ENCODE results near the gene LDLR.

DNA sequence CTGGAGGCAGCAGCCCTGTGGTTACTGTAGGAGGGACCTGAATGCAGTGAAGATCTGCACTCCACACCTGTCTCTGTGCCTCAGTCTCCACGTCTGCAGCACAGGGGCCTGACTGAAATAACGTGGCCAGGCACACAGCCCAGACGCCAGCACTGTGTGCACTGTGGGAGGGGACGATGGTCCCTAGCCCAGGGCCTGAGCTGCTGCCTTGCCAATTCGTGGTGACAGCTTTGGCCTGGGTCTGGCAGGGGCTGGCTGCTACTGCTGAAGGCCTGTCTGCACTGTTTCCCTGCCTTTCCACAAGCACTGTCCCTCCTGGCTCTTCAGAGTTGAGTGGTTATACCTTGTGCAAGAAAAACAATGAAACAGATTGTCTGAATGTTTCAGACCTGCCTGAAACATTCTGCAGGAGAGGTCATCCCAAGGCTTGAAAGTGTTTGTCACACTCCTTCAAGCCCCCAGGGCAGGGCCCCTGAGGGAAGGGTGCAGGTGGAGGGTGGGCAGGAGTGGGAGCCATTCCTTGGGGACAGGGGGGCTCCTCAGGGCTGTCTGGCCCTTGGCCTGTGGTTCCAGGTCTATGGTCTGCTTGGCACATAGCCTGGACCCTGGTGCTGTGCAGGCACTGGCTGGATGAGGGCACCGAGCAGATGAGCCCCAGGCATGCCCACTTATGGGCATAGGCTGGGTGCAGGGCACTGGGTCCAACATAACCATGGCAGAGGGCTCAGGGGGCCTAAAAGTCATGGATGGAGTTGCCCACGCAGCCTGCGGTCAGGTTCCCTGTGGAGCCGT is 38.7 kb upstream of the LDLR start:
- TF ChIP-seq, protein P1, sequence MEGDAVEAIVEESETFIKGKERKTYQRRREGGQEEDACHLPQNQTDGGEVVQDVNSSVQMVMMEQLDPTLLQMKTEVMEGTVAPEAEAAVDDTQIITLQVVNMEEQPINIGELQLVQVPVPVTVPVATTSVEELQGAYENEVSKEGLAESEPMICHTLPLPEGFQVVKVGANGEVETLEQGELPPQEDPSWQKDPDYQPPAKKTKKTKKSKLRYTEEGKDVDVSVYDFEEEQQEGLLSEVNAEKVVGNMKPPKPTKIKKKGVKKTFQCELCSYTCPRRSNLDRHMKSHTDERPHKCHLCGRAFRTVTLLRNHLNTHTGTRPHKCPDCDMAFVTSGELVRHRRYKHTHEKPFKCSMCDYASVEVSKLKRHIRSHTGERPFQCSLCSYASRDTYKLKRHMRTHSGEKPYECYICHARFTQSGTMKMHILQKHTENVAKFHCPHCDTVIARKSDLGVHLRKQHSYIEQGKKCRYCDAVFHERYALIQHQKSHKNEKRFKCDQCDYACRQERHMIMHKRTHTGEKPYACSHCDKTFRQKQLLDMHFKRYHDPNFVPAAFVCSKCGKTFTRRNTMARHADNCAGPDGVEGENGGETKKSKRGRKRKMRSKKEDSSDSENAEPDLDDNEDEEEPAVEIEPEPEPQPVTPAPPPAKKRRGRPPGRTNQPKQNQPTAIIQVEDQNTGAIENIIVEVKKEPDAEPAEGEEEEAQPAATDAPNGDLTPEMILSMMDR (IDR thresholded peaks at IDR 0.05), result no peak
- TF ChIP-seq POLR2A (IDR thresholded peaks at IDR 0.05) (no peak), EP300 (IDR thresholded peaks at IDR 0.05) (no peak), POLR2AphosphoS5 (IDR thresholded peaks at IDR 0.05) (no peak)

Measured in sigmoid colon (tissue), 4 donors.